ENCODE measurements around the gene ACSM2B.
"Not testable (repeated sequence)": the region's sequence is repeated elsewhere in the genome, so short reads cannot be mapped to it uniquely, and the experiment has no call there.

Gene ACSM2B, protein sequence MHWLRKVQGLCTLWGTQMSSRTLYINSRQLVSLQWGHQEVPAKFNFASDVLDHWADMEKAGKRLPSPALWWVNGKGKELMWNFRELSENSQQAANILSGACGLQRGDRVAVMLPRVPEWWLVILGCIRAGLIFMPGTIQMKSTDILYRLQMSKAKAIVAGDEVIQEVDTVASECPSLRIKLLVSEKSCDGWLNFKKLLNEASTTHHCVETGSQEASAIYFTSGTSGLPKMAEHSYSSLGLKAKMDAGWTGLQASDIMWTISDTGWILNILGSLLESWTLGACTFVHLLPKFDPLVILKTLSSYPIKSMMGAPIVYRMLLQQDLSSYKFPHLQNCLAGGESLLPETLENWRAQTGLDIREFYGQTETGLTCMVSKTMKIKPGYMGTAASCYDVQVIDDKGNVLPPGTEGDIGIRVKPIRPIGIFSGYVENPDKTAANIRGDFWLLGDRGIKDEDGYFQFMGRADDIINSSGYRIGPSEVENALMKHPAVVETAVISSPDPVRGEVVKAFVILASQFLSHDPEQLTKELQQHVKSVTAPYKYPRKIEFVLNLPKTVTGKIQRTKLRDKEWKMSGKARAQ

DNA sequence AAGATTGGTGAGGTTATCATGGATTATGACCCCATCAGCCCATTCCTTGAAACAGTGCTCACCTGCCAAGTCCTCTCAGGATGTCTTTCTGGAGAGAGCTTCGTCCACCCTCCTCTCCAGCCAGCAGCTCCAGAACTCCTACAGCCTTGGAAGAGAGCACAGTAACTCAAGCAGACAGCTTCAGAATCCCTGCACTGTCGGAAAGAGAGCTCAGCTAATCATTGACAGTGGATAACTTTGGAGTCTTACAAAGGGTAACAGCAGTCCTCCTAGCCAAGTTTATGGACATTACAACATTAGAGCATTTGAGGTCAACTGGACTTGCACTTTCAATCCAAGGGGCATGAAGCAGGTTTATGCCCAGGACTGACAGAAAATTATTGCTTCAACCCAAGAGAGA, at the start of gene ACSM2B:
Gene ACSM2B (minus strand): TSS at position 223 of the 400 bp plus-strand sequence. CDS start 11,522 bp downstream, outside the sequence.
- DNase-seq, result not testable (repeated sequence)

DNA sequence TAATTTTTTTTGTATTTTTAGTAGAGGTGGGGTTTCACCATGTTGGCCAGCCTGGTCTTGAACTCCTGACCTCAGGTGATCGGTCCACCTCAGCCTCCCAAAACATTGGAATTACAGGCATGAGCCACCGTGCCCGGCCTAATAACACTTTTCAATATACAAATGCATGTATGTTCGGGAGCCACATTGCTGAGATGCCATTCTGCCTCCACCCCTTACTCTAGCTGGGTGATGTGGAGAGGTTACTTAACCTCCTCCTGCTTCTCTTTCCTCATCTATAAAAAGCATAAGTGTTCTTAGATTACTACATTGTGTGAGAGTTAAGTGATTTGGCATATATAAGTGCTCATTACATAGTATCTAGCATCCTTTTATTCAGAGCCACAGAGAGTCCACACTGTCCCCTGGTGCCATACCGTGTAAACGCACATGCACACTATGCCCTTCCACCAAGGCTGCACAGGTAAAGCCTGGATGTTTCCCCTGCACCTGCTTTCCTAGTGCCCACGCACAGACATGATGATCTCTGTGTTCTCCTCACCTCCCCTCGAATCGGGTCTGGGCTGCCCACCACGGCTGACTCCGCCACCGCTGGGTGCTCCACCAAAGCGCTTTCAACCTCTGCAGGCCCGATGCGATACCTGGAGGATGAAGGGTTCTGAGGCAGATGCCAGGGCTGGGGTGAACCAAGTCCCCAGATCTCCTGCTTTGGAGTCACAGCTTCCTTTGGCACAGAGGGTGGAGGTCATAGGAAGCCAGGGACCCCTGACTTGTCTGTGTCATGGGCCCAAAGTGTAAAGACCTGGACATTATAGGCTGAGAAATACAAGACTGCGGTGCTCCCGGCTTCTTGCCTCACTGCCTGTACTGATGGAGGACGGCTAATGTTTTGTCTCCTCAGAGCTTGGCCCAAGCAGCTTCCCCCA, 49.0 kb upstream of the ACSM2B start:
- DNase-seq, result no peak

DNA sequence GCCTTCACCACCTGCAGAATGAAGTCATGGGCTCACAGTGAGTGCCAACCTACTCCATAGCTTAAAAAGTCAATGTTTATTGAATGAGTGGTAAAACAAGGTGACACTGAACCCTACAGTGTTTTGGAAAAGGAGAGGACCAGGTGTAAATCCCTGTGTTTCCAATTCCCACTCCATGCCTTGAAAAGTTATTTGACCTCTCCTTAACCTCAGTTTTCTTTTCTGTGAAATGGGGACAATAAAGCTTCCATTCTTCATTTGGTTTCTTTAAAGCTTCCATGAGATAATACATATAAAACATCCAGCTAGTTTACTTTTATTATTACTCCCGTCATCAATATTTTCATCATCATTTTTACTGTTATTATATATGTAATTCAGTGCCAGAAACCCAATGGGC, 48.0 kb upstream of the ACSM2B start:
- no peak for DNase-seq

GRCh38 chr16:20622498-20622870, 46.3 kb upstream of the ACSM2B start:
- no peak for DNase-seq

- DNase-seq, result no peak
Observed at GRCh38 chr16:20621406-20621805, 45.2 kb upstream of the ACSM2B start.

DNA sequence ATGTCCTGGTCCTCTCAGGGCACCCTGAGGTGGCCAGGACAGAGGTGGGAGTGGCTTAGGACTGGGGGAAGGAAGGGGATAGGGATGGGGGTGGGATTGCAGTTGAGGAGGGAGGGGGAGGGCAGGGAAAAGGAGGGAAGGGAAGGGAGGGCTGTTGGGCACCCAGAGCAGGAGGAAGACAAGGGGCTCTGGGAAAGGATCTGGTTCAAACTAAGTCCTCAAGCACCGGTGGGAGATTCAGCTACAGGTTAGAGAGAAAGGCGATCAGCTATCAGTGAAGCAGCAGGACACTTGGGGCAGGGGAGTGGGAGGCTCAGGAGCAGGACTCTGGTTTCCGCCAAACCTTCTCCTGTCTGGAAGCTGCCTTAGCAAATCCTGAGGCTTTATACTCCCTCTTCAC, 44.6 kb upstream of the ACSM2B start:
- DNase-seq, result no peak

DNA sequence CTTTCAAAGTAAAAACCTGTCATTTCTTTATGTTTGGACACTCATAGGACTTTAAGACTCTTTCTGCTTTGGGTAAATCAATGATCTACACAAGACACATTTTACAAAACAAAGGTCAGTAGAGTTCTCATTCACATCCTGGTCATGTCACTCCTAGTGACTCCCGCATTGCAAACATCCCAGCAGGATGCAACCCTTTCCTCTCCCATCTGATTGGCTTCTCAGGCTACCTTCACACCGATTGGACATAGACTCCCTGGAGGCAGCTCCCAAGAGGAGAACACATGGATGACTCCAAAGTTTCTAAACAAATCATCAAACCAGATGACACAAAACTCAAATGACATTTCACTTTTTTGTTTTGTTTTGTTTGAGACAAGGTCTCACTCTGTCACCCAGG, 43.8 kb upstream of the ACSM2B start:
- no peak for DNase-seq

DNA sequence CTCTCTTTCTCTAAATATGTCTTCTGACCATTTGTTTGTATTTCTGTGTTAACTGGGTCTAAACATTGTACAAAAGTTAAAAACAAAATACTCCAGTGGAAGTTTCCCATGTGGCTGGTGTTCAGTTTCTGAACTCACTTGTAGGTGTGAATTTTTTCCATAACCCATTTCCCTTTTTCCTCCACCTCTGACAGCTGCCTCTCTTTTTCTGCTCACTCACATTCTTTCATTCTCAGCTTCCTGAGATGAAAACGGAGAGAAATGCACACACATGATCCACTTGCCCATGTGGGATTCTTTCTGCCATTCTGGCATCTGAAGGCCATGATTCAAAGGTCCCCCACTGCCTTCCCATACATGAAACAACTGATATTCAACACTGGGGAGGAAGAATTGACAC, 41.1 kb upstream of the ACSM2B start:
- no peak for DNase-seq

DNA sequence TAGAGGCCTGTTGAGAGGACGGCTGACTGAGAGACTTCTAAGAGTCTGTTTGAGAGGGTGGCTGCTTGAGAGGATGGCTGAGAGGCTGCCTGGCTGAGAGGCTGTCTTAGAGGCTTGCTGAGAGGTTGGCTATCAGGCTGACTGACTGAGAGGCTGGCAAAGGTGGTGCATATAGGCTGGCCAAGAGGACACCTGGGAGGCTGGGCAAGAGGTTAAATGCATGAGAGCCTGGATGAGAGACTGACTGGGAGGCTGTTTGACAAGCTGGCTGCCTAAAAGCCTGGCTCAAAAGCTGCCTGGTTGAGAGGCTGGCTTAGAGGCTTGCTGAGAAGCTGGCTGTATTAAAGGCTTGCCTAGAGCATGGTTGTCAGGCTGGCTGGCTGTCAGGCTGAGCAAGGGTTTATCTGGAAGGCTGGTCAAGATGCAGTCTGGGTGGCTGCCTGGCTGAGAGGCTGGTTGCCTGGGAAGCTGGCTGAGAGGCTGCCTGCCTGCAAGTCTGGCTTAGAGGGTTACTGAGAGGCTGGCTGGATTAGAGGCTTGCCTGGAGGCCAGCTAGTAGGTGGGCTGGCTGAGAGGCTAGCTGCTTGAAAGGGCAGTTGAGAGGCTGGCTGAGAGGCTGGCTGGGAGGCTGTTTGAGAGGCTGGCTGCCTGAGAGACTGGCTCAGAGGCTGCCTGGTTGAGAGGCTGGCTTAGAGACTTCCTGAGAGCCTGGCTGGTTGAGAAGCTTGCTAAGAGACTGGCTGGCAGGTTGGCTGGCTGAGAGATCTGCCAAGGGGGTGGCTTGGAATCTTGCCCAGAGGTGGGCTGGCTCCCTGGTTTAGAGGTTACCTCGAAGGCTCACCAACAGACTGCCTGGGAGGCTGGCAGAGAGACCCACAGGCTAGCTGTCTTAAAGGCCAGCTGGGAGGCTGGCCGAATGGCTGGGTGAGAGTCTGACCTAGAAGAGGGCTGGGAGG, 38.3 kb upstream of the ACSM2B start:
- DNase-seq, result no peak

DNA sequence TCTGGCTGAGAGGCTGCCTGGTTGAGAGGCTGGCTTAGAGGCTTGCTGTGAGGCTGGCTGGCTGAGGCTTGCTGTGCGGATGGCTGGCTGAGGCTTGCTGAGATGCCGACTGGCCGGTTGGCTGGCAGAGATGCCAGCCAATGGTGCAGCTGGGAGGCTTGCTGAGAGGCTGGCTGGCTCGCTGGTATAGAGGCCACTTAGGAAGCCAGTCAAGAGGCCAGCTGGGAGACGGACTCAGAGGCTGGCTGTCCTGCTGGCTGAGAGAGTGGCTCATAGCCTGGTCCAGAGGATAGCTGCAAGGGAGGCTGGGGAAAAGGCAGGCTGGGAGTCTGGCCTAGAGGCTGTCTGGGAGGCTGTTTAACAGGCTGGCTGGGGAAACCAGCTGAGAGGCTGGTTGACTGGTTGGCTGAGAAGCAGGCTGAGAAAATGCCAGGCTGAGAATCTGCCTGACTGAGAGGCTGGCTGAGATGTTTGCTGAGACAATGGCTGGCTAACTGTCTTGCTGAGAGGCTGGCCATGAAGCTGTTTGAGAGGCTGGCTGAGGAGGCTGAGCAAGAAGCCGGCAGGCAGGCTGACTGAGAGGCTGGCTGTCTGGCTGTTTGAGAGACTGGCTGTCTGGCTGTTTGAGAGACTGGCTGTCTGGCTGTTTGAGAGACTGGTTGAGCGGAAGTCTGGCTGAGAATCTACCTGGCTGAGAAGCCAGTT, 37.5 kb upstream of the ACSM2B start:
- no peak for DNase-seq

- DNase-seq, result no peak
Observed at GRCh38 chr16:20612551-20613480, 36.6 kb upstream of the ACSM2B start.

GRCh38 chr16:20611975-20612481, 35.9 kb upstream of the ACSM2B start:
- no peak for DNase-seq

GRCh38 chr16:20611350-20611902, 35.3 kb upstream of the ACSM2B start:
- no peak for DNase-seq

DNA sequence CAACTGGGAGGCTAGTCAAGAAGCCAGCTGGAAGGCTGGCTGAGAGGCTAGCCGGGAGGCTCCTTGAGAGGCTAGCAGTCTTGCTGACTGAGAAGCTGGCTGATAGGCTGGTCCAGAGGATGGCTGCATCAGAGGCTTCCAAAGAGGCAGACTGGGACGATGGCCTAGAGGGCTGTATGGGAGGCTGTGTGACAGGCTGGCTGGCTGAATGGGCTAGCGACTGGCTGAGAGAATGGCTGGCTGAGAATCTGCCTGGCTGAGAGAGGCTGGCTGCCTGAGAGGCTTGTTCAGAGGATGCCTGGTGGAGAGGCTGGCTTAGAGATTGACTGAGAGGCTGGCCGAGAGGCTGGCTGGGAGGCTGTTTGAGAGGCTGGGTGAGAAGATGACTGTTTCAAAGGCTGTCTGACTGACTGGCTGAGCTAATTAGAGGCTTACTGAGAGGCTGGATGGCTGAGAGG, 34.8 kb upstream of the ACSM2B start:
- DNase-seq, result no peak

DNA sequence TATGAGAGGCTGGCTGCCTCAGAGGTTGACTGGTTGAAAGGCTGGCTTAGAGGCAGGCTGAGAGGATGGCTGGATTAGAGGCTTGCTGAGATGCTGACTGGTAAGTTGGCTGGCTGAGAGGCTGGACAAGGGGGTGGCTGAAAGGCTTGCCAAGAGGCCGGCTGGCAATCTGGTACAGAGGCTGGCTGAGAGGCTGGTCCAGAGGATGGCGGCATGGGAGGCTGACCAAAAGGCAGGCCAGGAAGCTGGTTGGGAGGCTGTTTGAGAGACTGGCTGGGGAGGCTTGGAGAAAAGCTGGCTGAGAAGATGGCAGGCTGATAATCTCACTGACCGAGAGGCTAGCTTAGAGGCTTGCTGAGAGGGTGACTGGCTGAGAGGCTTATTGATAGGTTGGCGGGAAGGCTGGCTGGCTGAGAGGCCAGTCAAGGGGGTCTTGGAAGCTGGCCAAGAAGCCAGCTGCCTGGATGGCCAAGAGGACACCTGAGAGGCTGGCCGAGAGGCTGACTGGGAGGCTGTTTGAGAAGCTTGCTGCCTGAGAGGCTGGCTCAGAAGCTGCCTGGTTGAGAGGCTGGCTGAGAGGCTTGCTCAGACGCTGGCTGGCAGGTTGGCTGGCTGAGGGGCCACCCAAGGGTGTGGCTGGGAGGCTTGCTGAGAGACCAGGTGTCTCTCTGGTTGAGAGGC, 34.2 kb upstream of the ACSM2B start:
- no peak for DNase-seq

DNA sequence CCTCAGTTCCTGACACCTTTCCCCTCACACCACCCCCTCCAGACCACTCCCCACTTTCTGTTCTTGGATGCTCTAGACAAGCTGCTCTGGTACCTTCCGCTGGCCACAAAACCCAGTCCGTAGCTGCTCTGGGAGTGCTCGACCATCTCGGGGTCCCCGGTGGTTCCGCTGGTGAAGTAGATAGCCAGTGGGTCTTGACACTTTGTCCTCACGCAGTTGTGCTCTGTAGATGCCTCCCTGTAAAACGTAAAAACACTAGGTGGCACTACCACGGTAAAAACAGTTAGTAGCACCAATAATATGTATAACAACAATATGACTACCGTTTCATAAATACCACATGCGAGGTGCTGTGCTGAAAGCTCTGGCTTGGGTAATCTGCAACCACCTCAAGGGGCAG, 26.0 kb upstream of the ACSM2B start:
- peak in 1 of 2 donors; percentile 59 for DNase-seq

DNA sequence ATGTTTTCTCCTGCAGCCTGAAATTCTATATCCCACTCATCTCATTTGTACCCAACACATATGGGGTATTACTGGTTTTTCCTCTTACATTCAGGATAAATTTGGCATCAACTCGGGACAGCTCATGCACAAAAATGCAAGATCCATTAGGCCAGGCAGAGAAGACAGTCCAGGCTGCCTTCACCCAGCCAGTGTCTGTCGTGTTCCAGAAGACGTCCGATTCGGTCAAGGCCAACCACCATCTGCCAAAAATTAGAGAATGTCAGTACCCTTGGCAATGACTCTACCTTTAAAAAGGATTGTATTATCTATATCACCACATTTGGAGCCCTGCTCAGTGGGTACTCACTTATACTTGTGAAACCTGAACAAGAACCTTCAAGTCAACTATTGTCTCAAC, 23.3 kb upstream of the ACSM2B start:
- DNase-seq, result not testable (repeated sequence)

DNA sequence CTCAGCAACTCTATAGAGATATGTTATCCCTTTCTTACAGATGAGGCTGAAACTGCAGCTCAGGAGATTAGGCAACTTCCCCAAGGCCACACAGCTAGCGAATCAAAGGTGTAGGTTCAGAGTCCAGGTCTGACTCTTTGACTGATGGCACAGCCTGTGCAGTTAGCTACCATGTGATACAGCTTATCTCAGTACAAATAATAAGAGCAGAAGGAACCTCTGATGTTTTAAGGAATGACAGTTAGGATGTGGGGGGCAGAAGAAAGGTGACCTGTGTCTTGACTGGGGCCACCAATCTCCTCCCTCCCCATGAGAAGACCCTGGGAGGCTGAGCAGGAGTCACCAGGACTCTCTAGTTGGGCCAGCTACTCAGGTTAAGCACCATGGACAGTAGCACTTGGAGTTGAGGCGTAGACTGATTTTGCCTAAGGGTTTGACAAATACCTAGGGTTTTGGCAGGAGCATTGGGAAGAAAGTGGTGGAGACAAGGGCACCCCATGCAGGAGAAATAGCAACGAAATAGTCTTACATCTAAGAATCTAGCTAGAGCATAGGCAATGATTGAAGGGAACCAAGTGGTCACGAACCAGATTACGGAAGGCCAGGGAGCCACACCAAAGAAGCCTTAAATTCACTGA, 22.8 kb upstream of the ACSM2B start:
- DNase-seq, result no peak

- not testable (repeated sequence) for DNase-seq
Observed at GRCh38 chr16:20595694-20596093, 19.5 kb upstream of the ACSM2B start.
